Measurements from ENCODE around the gene FA2H.

The FA2H gene

DNA sequence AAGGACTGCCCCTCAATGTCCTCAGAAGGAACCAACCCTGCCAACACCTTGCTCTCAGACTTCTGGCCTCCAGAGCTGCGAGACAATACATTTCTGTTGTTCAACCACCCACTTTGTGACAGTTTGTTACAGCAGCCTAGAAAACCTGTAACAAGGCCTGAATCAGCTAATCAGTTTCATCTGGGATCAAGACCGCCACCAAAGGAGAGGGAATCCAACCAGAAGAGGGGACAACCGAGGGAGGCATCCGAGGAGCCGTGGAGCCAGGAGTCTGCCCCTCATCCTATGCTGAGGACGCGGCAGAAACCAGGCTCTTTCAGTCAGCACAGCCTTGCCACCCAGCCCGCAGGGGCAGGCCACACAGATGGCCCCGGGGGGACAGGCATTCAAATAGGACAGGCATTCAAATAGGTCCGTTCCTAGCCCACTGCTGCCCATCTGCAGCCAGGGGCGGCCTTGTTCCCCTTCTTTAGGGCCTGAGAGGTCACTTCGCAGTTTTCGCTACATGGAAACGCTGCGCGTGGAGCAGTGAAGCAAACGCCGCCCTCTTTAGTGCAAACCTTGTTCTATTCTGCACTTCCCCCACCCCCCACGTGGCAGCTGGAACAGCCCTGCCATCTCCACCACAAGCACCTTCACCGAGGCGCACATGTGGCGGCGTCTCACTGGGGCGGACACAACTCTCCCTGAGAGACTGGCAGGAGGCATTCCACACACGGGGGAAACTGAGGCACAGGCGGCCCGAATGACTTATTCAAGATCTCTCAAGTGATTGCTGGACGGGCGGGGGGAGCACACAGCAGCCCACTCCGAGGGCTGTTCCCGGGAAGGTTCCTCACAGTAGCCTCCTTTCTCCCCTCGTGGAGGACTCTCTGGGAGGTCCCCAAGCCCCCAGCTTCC lies 26.7 kb downstream of the FA2H start:
- POLR2A ChIA-PET (ENCODE audit: low non-redundant PET): no interaction called here
- no peak for DNase-seq (ENCODE audit: low spot score)
- CTCF ChIA-PET: no interaction called here
- TF ChIP-seq, protein P1, sequence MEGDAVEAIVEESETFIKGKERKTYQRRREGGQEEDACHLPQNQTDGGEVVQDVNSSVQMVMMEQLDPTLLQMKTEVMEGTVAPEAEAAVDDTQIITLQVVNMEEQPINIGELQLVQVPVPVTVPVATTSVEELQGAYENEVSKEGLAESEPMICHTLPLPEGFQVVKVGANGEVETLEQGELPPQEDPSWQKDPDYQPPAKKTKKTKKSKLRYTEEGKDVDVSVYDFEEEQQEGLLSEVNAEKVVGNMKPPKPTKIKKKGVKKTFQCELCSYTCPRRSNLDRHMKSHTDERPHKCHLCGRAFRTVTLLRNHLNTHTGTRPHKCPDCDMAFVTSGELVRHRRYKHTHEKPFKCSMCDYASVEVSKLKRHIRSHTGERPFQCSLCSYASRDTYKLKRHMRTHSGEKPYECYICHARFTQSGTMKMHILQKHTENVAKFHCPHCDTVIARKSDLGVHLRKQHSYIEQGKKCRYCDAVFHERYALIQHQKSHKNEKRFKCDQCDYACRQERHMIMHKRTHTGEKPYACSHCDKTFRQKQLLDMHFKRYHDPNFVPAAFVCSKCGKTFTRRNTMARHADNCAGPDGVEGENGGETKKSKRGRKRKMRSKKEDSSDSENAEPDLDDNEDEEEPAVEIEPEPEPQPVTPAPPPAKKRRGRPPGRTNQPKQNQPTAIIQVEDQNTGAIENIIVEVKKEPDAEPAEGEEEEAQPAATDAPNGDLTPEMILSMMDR (conservative IDR thresholded peaks at IDR 0.05; ENCODE audit: low read depth): no peak
- no peak overlapping the region for H3K27ac ChIP-seq

- no peak overlapping the region for H3K27ac ChIP-seq
- TF ChIP-seq, protein P1 (conservative IDR thresholded peaks at IDR 0.05; ENCODE audit: low read depth): no peak
- POLR2A ChIA-PET (ENCODE audit: low non-redundant PET): no interaction called here
- DNase-seq (ENCODE audit: low spot score): no peak
- CTCF ChIA-PET: interaction anchor here (0.7 kb wide), 1 partner anchor 20 kb away, joined by 4 read pairs; no protein-coding TSS in a partner anchor
Observed at GRCh38 chr16:74745926-74746325, 28.7 kb downstream of the FA2H start.

GRCh38 chr16:74745109-74745615 lies 29.5 kb downstream of the FA2H start:
- ChIA-PET CTCF (interaction anchor here (2.1 kb wide), 1 partner anchor 117 kb away, joined by 6 read pairs; no protein-coding TSS in a partner anchor), POLR2A (ENCODE audit: low non-redundant PET) (no interaction called here)
- no peak for DNase-seq (ENCODE audit: low spot score)
- H3K27ac ChIP-seq: no peak overlapping the region
- TF ChIP-seq, protein P1 (conservative IDR thresholded peaks at IDR 0.05; ENCODE audit: low read depth): no peak

GRCh38 chr16:74744566-74744965 lies 30.1 kb downstream of the FA2H start:
- POLR2A ChIA-PET (ENCODE audit: low non-redundant PET): no interaction called here
- peak overlapping the region; percentile 75 for H3K27ac ChIP-seq
- no peak for DNase-seq (ENCODE audit: low spot score)
- CTCF ChIA-PET: interaction anchor here (0.9 to 2.1 kb wide), 3 partner anchors 20 to 118 kb away, joined by 3 to 7 read pairs (median 6); partner anchors contain the start of gene FA2H
- TF ChIP-seq, protein P1 (conservative IDR thresholded peaks at IDR 0.05; ENCODE audit: low read depth): no peak

DNA sequence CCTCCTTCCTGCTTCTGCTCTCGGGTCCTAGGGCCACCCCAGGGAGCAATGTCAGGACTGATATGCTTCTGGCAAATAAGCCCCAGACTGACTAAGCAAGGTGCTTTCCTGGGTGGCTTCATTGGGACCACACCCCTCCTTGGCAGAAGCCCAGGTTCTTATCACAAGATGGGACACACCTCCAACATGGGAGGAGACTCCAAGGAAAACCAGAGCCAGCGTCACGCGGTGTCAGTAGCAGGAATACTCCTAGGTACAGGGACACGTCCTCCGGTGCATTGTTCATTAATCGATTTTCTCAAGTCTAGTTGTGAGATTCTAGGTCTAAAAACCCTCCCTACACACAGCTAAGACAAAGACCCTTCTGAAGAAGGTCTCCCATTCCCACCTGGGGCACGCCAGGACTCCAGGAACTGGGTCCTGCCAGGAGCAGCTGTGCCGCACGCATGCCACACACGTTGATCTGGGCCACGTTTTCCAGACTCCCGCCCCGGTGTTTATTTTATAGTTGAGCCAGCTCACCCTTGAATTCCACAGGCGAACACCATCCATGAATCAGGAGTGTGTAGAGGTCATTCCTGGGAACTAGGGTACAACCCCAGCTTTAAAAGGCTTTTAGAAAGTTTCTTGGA lies 30.8 kb downstream of the FA2H start:
- ChIA-PET CTCF (interaction anchor here (0.6 to 2.1 kb wide), 5 partner anchors 15 to 119 kb away, joined by 3 to 7 read pairs (median 4); partner anchors contain the start of gene FA2H), POLR2A (ENCODE audit: low non-redundant PET) (no interaction called here)
- H3K27ac ChIP-seq: peak overlapping the region; percentile 75
- TF ChIP-seq, protein P1 (conservative IDR thresholded peaks at IDR 0.05; ENCODE audit: low read depth): no peak
- peak; percentile 84 for DNase-seq (ENCODE audit: low spot score)

DNA sequence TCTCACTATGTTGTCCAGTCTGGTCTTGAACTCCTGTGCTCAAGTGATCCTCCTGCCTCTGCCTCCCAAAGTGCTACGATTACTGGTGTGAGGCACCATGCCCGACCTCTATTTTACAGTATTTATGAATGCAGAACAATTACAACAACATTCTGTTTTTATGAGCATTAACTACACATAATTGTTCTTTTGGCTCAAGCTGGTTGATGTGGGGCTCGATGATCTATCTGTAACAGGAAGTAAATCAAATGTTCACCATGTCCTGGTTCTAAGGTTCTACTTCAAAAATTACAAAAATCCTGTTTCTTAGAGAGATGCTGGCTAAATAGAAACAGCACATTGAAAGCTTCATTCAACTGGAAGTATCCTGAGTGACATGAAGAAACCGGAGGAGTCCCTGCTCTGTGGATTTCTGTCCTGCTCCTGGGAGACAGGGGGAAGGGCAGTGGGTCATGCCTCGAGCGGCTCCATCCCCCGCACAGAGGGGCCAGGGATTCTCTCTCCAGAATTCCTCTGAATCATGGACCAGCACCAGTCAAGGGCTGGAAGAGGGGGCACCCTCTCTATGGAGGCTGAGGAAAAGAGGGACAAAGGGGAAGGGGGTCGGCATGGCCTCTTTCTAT lies 31.5 kb downstream of the FA2H start:
- CTCF ChIA-PET: interaction anchor here (1.2 to 2.1 kb wide), 2 partner anchors 18 to 120 kb away, joined by 3 to 6 read pairs; no protein-coding TSS in a partner anchor
- H3K27ac ChIP-seq: peak overlapping the region; percentile 75
- DNase-seq (ENCODE audit: low spot score): peak; percentile 32
- POLR2A ChIA-PET (ENCODE audit: low non-redundant PET): no interaction called here
- TF ChIP-seq, protein P1 (conservative IDR thresholded peaks at IDR 0.05; ENCODE audit: low read depth): no peak
